ENCODE results near the gene RASGRP4.
A peak's percentile ranks its signal among the peaks of the same experiment; 100 is the strongest.
"Not testable (repeated sequence)": the region's sequence is repeated elsewhere in the genome, so short reads cannot be mapped to it uniquely, and the experiment has no call there.

Gene RASGRP4

GRCh38 chr19:38445362-38445761 is 19.3 kb upstream of the RASGRP4 start:
- no peak for DNase-seq (ENCODE audit: low read depth in 2 of 2)

GRCh38 chr19:38444026-38444425 is 18.0 kb upstream of the RASGRP4 start:
- no peak for DNase-seq (ENCODE audit: low read depth in 2 of 2)

GRCh38 chr19:38443458-38443999 is 17.5 kb upstream of the RASGRP4 start:
- DNase-seq (ENCODE audit: low read depth in 2 of 2), result no peak

- no peak for DNase-seq (ENCODE audit: low read depth in 2 of 2)
Observed at GRCh38 chr19:38442736-38443135, 16.7 kb upstream of the RASGRP4 start.

GRCh38 chr19:38441657-38442348 is 15.8 kb upstream of the RASGRP4 start:
- no peak for DNase-seq (ENCODE audit: low read depth in 2 of 2)

- no peak for DNase-seq (ENCODE audit: low read depth in 2 of 2)
Observed at GRCh38 chr19:38440592-38440991, 14.6 kb upstream of the RASGRP4 start.

- DNase-seq (ENCODE audit: low read depth in 2 of 2), result no peak
Observed at GRCh38 chr19:38437917-38438316, 11.9 kb upstream of the RASGRP4 start.

- no peak for DNase-seq (ENCODE audit: low read depth in 2 of 2)
Observed at GRCh38 chr19:38437295-38437694, 11.3 kb upstream of the RASGRP4 start.

GRCh38 chr19:38434549-38435051 is 8.6 kb upstream of the RASGRP4 start:
- no peak for DNase-seq (ENCODE audit: low read depth in 2 of 2)

GRCh38 chr19:38433268-38433733 is 7.3 kb upstream of the RASGRP4 start, which contains the start of gene RYR1:
RYR1 (plus strand) TSS chr19:38433691; CDS start chr19:38433830, 139 bp downstream.
- peak in 1 of 2 donors; percentile 15 for DNase-seq (ENCODE audit: low read depth in 2 of 2)

- no peak for DNase-seq (ENCODE audit: low read depth in 2 of 2)
Observed at GRCh38 chr19:38430931-38431330, 4.9 kb upstream of the RASGRP4 start.

GRCh38 chr19:38429811-38430156 is 3.8 kb upstream of the RASGRP4 start:
- no peak for DNase-seq (ENCODE audit: low read depth in 2 of 2)

GRCh38 chr19:38429055-38429810 is 3.2 kb upstream of the RASGRP4 start:
- no peak for DNase-seq (ENCODE audit: low read depth in 2 of 2)

- not testable (repeated sequence) for DNase-seq (ENCODE audit: low read depth in 2 of 2)
Observed at GRCh38 chr19:38427035-38427677, 1.1 kb upstream of the RASGRP4 start.

- no peak for DNase-seq (ENCODE audit: low read depth in 2 of 2)
Observed at GRCh38 chr19:38425222-38425809, 703 bp downstream of the RASGRP4 start.

- no peak for DNase-seq (ENCODE audit: low read depth in 2 of 2)
Observed at GRCh38 chr19:38424272-38424671, 1.7 kb downstream of the RASGRP4 start.

GRCh38 chr19:38422438-38422837 is 3.6 kb downstream of the RASGRP4 start:
- no peak for DNase-seq (ENCODE audit: low read depth in 2 of 2)

GRCh38 chr19:38421856-38422255 is 4.2 kb downstream of the RASGRP4 start:
- DNase-seq (ENCODE audit: low read depth in 2 of 2), result no peak

GRCh38 chr19:38420935-38421334 is 5.1 kb downstream of the RASGRP4 start:
- no peak for DNase-seq (ENCODE audit: low read depth in 2 of 2)

- peak in 1 of 2 donors; percentile 26 for DNase-seq (ENCODE audit: low read depth in 2 of 2)
Observed at GRCh38 chr19:38417544-38418506, 8.2 kb downstream of the RASGRP4 start.

- DNase-seq (ENCODE audit: low read depth in 2 of 2), result no peak
Observed at GRCh38 chr19:38417146-38417543, 8.9 kb downstream of the RASGRP4 start.
